IgD-negative memory B cell (primary cell): ENCODE measurements around the gene SLC22A12. TPM values are rescaled to one million over a fixed set of nuclear protein-coding genes. Genes with fewer than 3 reads are reported as not detected.

ENCODE experiments used
- H3K27ac Mint-ChIP-seq, 3 donors: one replicate each; pipeline ENCODE4 v1.8.0; 2020 to 2022; ENCODE audit warnings: mild to moderate bottlenecking in 3 of 3, mixed read lengths in 3 of 3, moderate library complexity in 1 of 3
- H3K27me3 Mint-ChIP-seq: one replicate; pipeline ENCODE4 v1.8.0; 2021; ENCODE audit warnings: mixed read lengths
- H3K36me3 Mint-ChIP-seq: one replicate; pipeline ENCODE4 v1.8.0; 2020; ENCODE audit warnings: mild to moderate bottlenecking, mixed read lengths
- H3K4me1 Mint-ChIP-seq, 3 donors: one replicate each; pipeline ENCODE4 v1.8.0; 2020 to 2022; ENCODE audit warnings: mixed read lengths in 3 of 3, mild to moderate bottlenecking in 1 of 3
- H3K4me3 Mint-ChIP-seq, 4 donors: one replicate each; pipeline ENCODE4 v1.8.0; 2020 to 2022; ENCODE audit warnings: mild to moderate bottlenecking in 4 of 4, mixed read lengths in 4 of 4, moderate library complexity in 3 of 4
- H3K9me3 Mint-ChIP-seq, 3 donors: one replicate each; pipeline ENCODE4 v1.8.0; 2020 to 2021; ENCODE audit warnings: mixed read lengths in 3 of 3, mild to moderate bottlenecking in 1 of 3
- polyA plus RNA-seq: library from polyadenylated mRNA; unstranded; fragments of 300-500 nt; fragmentation: Illumina TruSeq; gene quantifications from one replicate; pipeline ENCODE4 v1.2.3, GENCODE V29; 2021

SLC22A12 gene
- polyA plus RNA-seq, 1 donor from 2014 or later: not detected

GRCh38 chr11:64568584-64569140, 22.4 kb upstream of the SLC22A12 start:
- H3K9me3 Mint-ChIP-seq: no peaks in the 10 kb centered on the region
- H3K4me3 Mint-ChIP-seq: no peak overlapping the region
- peaks cover 6% of the 10 kb centered on the region for H3K27me3 Mint-ChIP-seq
- H3K27ac Mint-ChIP-seq: no peak overlapping the region
- peaks cover 0 to 4% (median 3%) of the 10 kb centered on the region in 3 donors for H3K4me1 Mint-ChIP-seq
- no peaks in the 10 kb centered on the region for H3K36me3 Mint-ChIP-seq

DNA sequence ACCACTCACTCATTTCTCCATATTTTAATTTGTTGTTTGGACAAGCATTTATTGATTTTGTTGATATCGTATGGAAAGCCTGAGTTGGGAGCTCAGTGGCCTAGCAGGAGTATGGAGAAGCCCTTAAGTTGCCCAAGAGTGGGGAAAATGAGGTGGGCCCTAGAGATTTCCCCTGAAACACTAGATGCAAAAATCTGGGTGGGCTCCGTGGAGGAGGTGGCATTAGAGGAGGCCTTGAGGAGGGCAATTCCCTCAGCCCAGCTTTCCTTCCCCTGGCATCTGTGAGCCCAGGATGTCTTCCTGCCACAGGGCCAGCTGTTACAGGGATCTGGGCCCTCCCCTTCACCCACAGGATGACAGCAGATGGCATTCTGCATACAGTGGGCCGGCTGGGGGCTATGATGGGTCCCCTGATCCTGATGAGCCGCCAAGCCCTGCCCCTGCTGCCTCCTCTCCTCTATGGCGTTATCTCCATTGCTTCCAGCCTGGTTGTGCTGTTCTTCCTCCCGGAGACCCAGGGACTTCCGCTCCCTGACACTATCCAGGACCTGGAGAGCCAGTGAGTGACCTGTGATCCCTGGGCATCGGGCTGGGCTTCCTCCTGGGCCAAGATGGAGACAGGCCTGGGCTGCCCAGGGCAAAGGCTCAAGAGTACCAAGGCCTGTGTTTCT, 21.6 kb upstream of the SLC22A12 start:
- Mint-ChIP-seq H3K4me1 (peaks cover 0 to 4% (median 3%) of the 10 kb centered on the region in 3 donors), H3K27me3 (peaks cover 7% of the 10 kb centered on the region), H3K9me3 (no peaks in the 10 kb centered on the region), H3K27ac (no peak overlapping the region), H3K4me3 (no peak overlapping the region), H3K36me3 (no peaks in the 10 kb centered on the region)

DNA sequence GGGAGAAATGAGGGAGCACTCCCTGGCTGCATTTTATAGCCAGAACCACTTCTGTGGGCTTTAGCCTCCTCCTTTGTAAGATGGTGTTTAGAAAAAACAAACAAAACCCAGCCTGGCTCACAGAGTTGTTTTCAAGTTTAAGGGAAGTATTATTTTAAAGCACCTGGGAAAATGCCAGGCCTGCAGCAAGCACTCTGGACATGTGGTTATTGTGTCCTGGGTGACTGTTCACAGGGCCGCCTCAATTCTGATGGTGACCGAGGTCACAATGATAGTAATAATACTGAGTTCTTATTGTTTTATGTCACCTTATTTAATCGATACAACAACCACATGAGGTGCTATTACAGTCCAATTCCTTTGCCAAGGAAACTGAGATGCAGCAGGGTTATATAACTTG, 20.7 kb upstream of the SLC22A12 start:
- no peaks in the 10 kb centered on the region for H3K9me3 Mint-ChIP-seq
- peaks cover 0 to 3% (median 2%) of the 10 kb centered on the region in 3 donors for H3K4me1 Mint-ChIP-seq
- peaks cover 8% of the 10 kb centered on the region for H3K27me3 Mint-ChIP-seq
- no peak overlapping the region for H3K27ac Mint-ChIP-seq
- no peaks in the 10 kb centered on the region for H3K36me3 Mint-ChIP-seq
- no peak overlapping the region for H3K4me3 Mint-ChIP-seq

- Mint-ChIP-seq H3K9me3 (no peaks in the 10 kb centered on the region), H3K4me1 (peaks cover 0 to 3% (median 2%) of the 10 kb centered on the region in 3 donors), H3K27me3 (peaks cover 8% of the 10 kb centered on the region), H3K36me3 (no peaks in the 10 kb centered on the region), H3K27ac (no peak overlapping the region), H3K4me3 (no peak overlapping the region)
These were observed 20.0 kb upstream of the SLC22A12 start for GRCh38 chr11:64571050-64571409.

DNA sequence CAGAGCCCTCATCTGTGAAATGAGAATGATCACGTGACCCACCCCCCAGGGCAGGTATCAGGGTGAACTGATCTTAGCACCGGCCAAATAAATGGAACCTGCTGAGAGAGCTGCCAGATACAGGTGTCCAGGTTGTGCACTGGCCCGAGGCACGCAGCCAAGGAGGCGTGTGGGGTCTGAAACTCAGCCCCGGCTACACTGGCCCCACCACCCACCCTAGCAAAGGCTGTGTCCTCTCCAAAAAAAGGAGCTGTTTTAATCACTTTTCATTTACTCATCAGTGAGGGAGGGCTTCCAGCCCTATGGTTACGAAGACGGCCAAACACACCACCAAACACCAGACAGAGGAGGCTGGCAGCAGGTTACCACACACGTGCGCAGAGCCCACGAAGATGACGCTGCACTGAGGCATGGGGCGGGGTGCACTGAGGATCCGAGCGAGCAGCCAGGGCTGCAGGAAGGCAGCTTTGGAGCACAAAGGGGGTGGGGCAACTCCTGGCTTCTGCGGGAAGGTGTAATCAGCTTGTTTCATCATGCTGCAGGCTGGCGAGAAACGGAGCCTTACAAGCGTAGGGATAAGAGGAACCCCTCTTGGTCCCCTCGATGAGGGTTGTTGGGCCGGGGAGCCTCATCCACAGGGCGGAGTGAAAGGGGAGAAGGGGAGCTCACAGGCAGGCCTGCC, 19.5 kb upstream of the SLC22A12 start:
- Mint-ChIP-seq H3K36me3 (no peaks in the 10 kb centered on the region), H3K9me3 (no peaks in the 10 kb centered on the region), H3K4me1 (peaks cover 0 to 1% (median under 1%) of the 10 kb centered on the region in 3 donors), H3K27me3 (peaks cover 8% of the 10 kb centered on the region), H3K27ac (no peak overlapping the region), H3K4me3 (no peak overlapping the region)

GRCh38 chr11:64572143-64572542, 18.9 kb upstream of the SLC22A12 start:
- Mint-ChIP-seq H3K27ac (no peak overlapping the region), H3K36me3 (no peaks in the 10 kb centered on the region), H3K4me3 (no peak overlapping the region), H3K4me1 (no peaks in the 10 kb centered on the region), H3K9me3 (peaks cover 0 to 3% (median 0%) of the 10 kb centered on the region in 3 donors), H3K27me3 (peaks cover 8% of the 10 kb centered on the region)

- Mint-ChIP-seq H3K27me3 (peaks cover 9% of the 10 kb centered on the region), H3K9me3 (peaks cover 0 to 3% (median 0%) of the 10 kb centered on the region in 3 donors), H3K4me3 (no peak overlapping the region), H3K4me1 (no peaks in the 10 kb centered on the region), H3K36me3 (no peaks in the 10 kb centered on the region), H3K27ac (peak overlapping the region in 1 of 3 donors; percentile 86)
These were observed 13.8 kb upstream of the SLC22A12 start for GRCh38 chr11:64577202-64577601.

GRCh38 chr11:64580412-64580811, 10.6 kb upstream of the SLC22A12 start:
- Mint-ChIP-seq H3K4me1 (no peaks in the 10 kb centered on the region), H3K27me3 (peaks cover 5% of the 10 kb centered on the region)

GRCh38 chr11:64581057-64581523, 9.9 kb upstream of the SLC22A12 start:
- H3K4me3 Mint-ChIP-seq: no peak overlapping the region
- H3K9me3 Mint-ChIP-seq: peaks cover 0 to 3% (median 0%) of the 10 kb centered on the region in 3 donors
- H3K36me3 Mint-ChIP-seq: no peaks in the 10 kb centered on the region
- peaks cover 10% of the 10 kb centered on the region for H3K27me3 Mint-ChIP-seq
- no peaks in the 10 kb centered on the region for H3K4me1 Mint-ChIP-seq
- H3K27ac Mint-ChIP-seq: no peak overlapping the region

More at GRCh38 chr11:64580412-64580811, 10.6 kb upstream of the SLC22A12 start:
- peaks cover 0 to 3% (median 0%) of the 10 kb centered on the region in 3 donors for H3K9me3 Mint-ChIP-seq
- H3K4me3 Mint-ChIP-seq: no peak overlapping the region
- H3K36me3 Mint-ChIP-seq: no peaks in the 10 kb centered on the region
- peak overlapping the region in 1 of 3 donors; percentile 87 for H3K27ac Mint-ChIP-seq

DNA sequence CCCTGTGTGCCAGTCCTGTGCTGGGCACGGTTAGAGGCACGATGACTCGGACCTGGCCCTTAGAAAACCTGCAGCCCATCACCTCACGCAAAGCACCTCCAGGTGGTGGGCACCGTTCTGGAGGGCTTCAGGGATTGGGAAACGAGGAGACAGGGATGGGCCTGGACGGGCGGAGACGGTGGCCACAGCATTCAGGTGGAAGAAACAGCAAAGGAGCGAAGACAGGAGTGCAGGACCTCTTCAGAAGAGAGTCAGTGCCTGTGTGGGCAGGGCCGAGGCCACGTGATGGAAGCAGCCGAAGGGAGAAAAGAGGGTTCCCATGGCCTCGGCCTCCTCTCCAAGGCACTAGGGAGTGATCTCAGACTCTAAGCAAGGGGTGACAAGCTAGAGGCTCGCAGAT, 8.1 kb upstream of the SLC22A12 start:
- H3K4me3 Mint-ChIP-seq: peak overlapping the region in 1 of 4 donors; percentile 21
- no peaks in the 10 kb centered on the region for H3K36me3 Mint-ChIP-seq
- peaks cover 2 to 4% (median 3%) of the 10 kb centered on the region in 3 donors for H3K9me3 Mint-ChIP-seq
- peaks cover 15% of the 10 kb centered on the region for H3K27me3 Mint-ChIP-seq
- no peak overlapping the region for H3K27ac Mint-ChIP-seq
- H3K4me1 Mint-ChIP-seq: peaks cover 0 to 2% (median 0%) of the 10 kb centered on the region in 3 donors

GRCh38 chr11:64583296-64584262, 7.4 kb upstream of the SLC22A12 start:
- no peak overlapping the region for H3K27ac Mint-ChIP-seq
- peaks cover 0 to 2% (median 0%) of the 10 kb centered on the region in 3 donors for H3K4me1 Mint-ChIP-seq
- H3K4me3 Mint-ChIP-seq: no peak overlapping the region
- peaks cover 7 to 10% (median 9%) of the 10 kb centered on the region in 3 donors for H3K9me3 Mint-ChIP-seq
- H3K27me3 Mint-ChIP-seq: peaks cover 22% of the 10 kb centered on the region
- no peaks in the 10 kb centered on the region for H3K36me3 Mint-ChIP-seq

DNA sequence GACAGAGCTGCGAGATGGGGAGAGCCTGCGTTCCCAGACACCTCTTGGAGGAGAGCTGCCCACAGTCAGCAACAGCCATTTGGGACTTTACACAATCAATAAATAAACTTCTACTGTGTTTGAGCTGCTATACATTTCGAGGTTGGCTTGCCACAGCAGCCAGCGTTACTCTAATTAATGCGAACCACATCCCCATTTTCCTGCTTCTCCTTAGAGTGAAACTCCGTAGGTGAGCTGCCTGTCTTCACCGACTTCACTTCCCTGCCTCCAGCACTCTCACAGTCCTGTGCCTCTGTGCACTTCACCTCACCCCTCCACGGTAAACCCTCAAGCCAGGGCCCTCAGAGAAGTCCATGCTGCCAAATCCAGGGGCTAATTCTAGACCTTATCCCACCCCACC, 5.9 kb upstream of the SLC22A12 start:
- H3K9me3 Mint-ChIP-seq: peaks cover 13 to 16% (median 15%) of the 10 kb centered on the region in 3 donors
- peaks cover 27% of the 10 kb centered on the region for H3K27me3 Mint-ChIP-seq
- no peaks in the 10 kb centered on the region for H3K36me3 Mint-ChIP-seq
- H3K27ac Mint-ChIP-seq: no peak overlapping the region
- H3K4me1 Mint-ChIP-seq: peaks cover 0 to 2% (median 0%) of the 10 kb centered on the region in 3 donors
- no peak overlapping the region for H3K4me3 Mint-ChIP-seq

- Mint-ChIP-seq H3K4me3 (peak overlapping the region in 1 of 4 donors; percentile 19), H3K27ac (no peak overlapping the region), H3K4me1 (peaks cover 0 to 2% (median 0%) of the 10 kb centered on the region in 3 donors)
These were observed 4.7 kb upstream of the SLC22A12 start for GRCh38 chr11:64586366-64586765.

DNA sequence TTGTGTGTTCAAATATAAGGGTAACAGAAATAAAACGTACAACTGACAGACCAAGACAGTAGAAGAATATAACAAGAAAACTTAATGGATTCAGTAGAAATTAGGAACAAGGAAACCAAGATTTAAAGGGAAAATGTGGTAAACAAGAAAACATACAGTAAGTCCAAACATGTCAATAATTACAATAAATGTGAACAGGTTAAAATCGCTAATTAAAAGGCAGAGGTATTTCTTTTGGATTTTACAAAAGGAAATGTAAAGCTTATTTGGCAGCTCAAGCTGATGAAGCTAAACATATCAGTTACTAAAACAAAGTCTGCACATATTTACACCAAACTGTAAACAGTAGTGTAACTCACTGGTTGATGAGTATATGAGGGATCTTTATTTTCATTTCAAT, 2.3 kb upstream of the SLC22A12 start:
- Mint-ChIP-seq H3K36me3 (no peaks in the 10 kb centered on the region), H3K27me3 (peaks cover 27% of the 10 kb centered on the region), H3K9me3 (peaks cover 13 to 16% (median 15%) of the 10 kb centered on the region in 3 donors), H3K4me3 (no peak overlapping the region), H3K4me1 (peaks cover 0 to 2% (median 0%) of the 10 kb centered on the region in 3 donors), H3K27ac (no peak overlapping the region)

More at GRCh38 chr11:64586366-64586765, 4.7 kb upstream of the SLC22A12 start:
- Mint-ChIP-seq H3K27me3 (peaks cover 26% of the 10 kb centered on the region), H3K36me3 (no peaks in the 10 kb centered on the region), H3K9me3 (peaks cover 13 to 16% (median 15%) of the 10 kb centered on the region in 3 donors)
